Measurements from ENCODE around the gene TMEM88. TPM values are rescaled to one million over a fixed set of nuclear protein-coding genes. Genes with fewer than 3 reads are reported as not detected.

Gene TMEM88
- total RNA-seq, 1 donor from 2014 or later, result 3.4 TPM

DNA sequence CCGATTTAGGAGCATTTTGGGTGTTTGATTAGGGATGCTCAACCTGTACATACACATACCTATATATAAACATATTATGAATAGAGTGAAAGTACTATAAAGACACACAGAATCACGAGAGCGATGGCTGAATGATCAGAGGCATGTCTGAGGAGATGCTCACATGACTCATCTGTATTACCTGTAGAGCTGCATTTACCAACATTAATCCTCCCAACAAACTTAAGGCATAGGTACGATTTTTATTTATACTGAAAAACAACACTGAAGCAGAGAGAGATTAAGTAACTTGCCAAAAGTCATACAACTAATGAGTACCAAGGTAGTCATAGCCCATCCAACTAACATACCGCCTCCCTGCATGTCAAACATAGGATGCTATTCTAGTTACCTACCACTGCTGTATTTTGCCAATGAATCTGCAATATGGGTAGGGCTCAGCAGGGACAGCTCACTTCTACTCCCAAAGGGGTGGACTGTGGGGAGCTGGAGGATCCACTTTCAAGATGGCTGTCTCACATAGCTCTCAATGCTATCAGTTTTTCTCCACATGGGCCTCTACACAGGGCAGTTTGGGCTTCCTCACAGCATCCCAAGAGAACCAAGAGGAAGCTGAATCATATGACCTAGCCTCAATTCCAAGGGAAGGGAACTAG lies 10.3 kb downstream of the TMEM88 start:
- TF ChIP-seq, protein P1, sequence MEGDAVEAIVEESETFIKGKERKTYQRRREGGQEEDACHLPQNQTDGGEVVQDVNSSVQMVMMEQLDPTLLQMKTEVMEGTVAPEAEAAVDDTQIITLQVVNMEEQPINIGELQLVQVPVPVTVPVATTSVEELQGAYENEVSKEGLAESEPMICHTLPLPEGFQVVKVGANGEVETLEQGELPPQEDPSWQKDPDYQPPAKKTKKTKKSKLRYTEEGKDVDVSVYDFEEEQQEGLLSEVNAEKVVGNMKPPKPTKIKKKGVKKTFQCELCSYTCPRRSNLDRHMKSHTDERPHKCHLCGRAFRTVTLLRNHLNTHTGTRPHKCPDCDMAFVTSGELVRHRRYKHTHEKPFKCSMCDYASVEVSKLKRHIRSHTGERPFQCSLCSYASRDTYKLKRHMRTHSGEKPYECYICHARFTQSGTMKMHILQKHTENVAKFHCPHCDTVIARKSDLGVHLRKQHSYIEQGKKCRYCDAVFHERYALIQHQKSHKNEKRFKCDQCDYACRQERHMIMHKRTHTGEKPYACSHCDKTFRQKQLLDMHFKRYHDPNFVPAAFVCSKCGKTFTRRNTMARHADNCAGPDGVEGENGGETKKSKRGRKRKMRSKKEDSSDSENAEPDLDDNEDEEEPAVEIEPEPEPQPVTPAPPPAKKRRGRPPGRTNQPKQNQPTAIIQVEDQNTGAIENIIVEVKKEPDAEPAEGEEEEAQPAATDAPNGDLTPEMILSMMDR (IDR thresholded peaks at IDR 0.05), result no peak
- no peaks in the 10 kb centered on the region for H3K27me3 Mint-ChIP-seq (ENCODE audit: unreplicated experiment)
- no peak overlapping the region for H3K27ac Mint-ChIP-seq (ENCODE audit: unreplicated experiment)
- no peak overlapping the region for H3K4me3 Mint-ChIP-seq (ENCODE audit: unreplicated experiment)
- no peak for DNase-seq (ENCODE audit: extremely low spot score, unreplicated experiment)
- peaks cover 6% of the 10 kb centered on the region for H3K4me1 Mint-ChIP-seq (ENCODE audit: unreplicated experiment)
- peaks cover 16% of the 10 kb centered on the region for H3K36me3 Mint-ChIP-seq (ENCODE audit: unreplicated experiment)
- H3K9me3 Mint-ChIP-seq (ENCODE audit: unreplicated experiment), result no peaks in the 10 kb centered on the region

GRCh38 chr17:7867881-7868329 lies 13.0 kb downstream of the TMEM88 start:
- TF ChIP-seq, protein P1 (IDR thresholded peaks at IDR 0.05), result no peak
- Mint-ChIP-seq H3K4me1 (ENCODE audit: unreplicated experiment) (peaks cover 3% of the 10 kb centered on the region), H3K4me3 (ENCODE audit: unreplicated experiment) (no peak overlapping the region), H3K27me3 (ENCODE audit: unreplicated experiment) (no peaks in the 10 kb centered on the region), H3K27ac (ENCODE audit: unreplicated experiment) (no peak overlapping the region), H3K36me3 (ENCODE audit: unreplicated experiment) (peaks cover 12% of the 10 kb centered on the region), H3K9me3 (ENCODE audit: unreplicated experiment) (no peaks in the 10 kb centered on the region)
- no peak for DNase-seq (ENCODE audit: extremely low spot score, unreplicated experiment)

GRCh38 chr17:7873051-7873450 lies 18.2 kb downstream of the TMEM88 start:
- TF ChIP-seq, protein P1 (IDR thresholded peaks at IDR 0.05), result no peak
- H3K27me3 Mint-ChIP-seq (ENCODE audit: unreplicated experiment), result no peaks in the 10 kb centered on the region
- no peak overlapping the region for H3K4me3 Mint-ChIP-seq (ENCODE audit: unreplicated experiment)
- H3K4me1 Mint-ChIP-seq (ENCODE audit: unreplicated experiment), result no peaks in the 10 kb centered on the region
- no peak overlapping the region for H3K27ac Mint-ChIP-seq (ENCODE audit: unreplicated experiment)
- no peak for DNase-seq (ENCODE audit: extremely low spot score, unreplicated experiment)
- no peaks in the 10 kb centered on the region for H3K9me3 Mint-ChIP-seq (ENCODE audit: unreplicated experiment)
- peaks cover 23% of the 10 kb centered on the region for H3K36me3 Mint-ChIP-seq (ENCODE audit: unreplicated experiment)

DNA sequence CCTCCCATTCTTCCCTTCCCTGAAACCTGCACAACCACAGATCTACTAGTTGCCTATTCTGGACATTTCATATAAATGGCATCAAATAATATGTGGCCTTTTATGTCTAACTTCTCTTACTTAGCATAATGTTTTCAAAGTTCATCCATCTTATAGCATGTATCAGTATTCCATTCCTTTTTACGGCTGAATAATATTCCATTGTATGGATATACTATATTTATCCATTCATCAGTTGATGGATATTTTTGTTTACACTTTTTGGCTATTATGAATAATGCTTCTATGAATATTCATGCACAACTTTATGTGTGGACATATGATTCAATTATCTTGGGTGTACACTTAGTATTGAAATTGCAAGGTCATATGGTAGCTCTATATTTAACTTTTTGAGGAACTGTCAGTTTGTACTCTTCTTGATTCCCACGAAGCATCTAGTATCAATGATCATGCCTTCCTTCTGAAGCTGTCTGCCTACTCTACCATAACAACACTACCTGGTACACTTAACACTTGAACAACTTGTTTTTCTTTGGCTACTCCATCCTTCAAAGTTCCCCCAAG lies 21.0 kb downstream of the TMEM88 start:
- Mint-ChIP-seq H3K36me3 (ENCODE audit: unreplicated experiment) (peaks cover 23% of the 10 kb centered on the region), H3K9me3 (ENCODE audit: unreplicated experiment) (no peaks in the 10 kb centered on the region), H3K27me3 (ENCODE audit: unreplicated experiment) (no peaks in the 10 kb centered on the region), H3K4me1 (ENCODE audit: unreplicated experiment) (no peaks in the 10 kb centered on the region), H3K27ac (ENCODE audit: unreplicated experiment) (no peak overlapping the region), H3K4me3 (ENCODE audit: unreplicated experiment) (no peak overlapping the region)
- DNase-seq (ENCODE audit: extremely low spot score, unreplicated experiment), result no peak
- TF ChIP-seq, protein P1 (IDR thresholded peaks at IDR 0.05), result no peak

- H3K9me3 Mint-ChIP-seq (ENCODE audit: unreplicated experiment), result no peaks in the 10 kb centered on the region
- DNase-seq (ENCODE audit: extremely low spot score, unreplicated experiment), result no peak
These were observed 23.4 kb downstream of the TMEM88 start for GRCh38 chr17:7878234-7878633.

More at GRCh38 chr17:7878234-7878633, 23.4 kb downstream of the TMEM88 start:
- TF ChIP-seq, protein P1 (IDR thresholded peaks at IDR 0.05), result no peak
- H3K27ac Mint-ChIP-seq (ENCODE audit: unreplicated experiment), result no peak overlapping the region
- no peaks in the 10 kb centered on the region for H3K27me3 Mint-ChIP-seq (ENCODE audit: unreplicated experiment)
- no peaks in the 10 kb centered on the region for H3K4me1 Mint-ChIP-seq (ENCODE audit: unreplicated experiment)
- H3K36me3 Mint-ChIP-seq (ENCODE audit: unreplicated experiment), result peaks cover 22% of the 10 kb centered on the region
- H3K4me3 Mint-ChIP-seq (ENCODE audit: unreplicated experiment), result no peak overlapping the region
